Hepatocyte (in vitro differentiated cells): Measurements from ENCODE around the gene FAM3D. TPM values are rescaled to one million over a fixed set of nuclear protein-coding genes. Genes with fewer than 3 reads are reported as not detected.

ENCODE experiments used
- DNase-seq: peaks from one replicate; pipeline ENCODE4 v3.0.0-alpha.2; 2016; ENCODE audit warnings: low spot score
- H2AFZ ChIP-seq: fragments of 200-600 bp; sonication (generic); 2 replicates; pipeline ENCODE4 v1.6.0; 2016; ENCODE audit warnings: antibody characterized with exemption, mild to moderate bottlenecking
- H3K27ac ChIP-seq: fragments of 200-600 bp; sonication (generic); 2 replicates; pipeline ENCODE4 v1.5.1; 2016; ENCODE audit warnings: mild to moderate bottlenecking
- H3K27me3 ChIP-seq: fragments of 200-600 bp; sonication (generic); 2 replicates; pipeline ENCODE4 v1.6.1; 2016
- H3K36me3 ChIP-seq: fragments of 200-600 bp; sonication (generic); replicated peaks from 2 replicates; pipeline ENCODE4 v1.5.1; 2016; ENCODE audit warnings: low read depth; ENCODE audit not compliant: insufficient read depth
- H3K4me1 ChIP-seq: fragments of 200-600 bp; sonication (generic); 2 replicates; pipeline ENCODE4 v1.5.1; 2016; ENCODE audit warnings: mild to moderate bottlenecking, moderate library complexity; ENCODE audit not compliant: insufficient read depth
- H3K4me2 ChIP-seq: fragments of 200-600 bp; sonication (generic); 2 replicates; pipeline ENCODE4 v1.6.0; 2016
- H3K4me3 ChIP-seq: fragments of 200-600 bp; sonication (generic); 2 replicates; pipeline ENCODE4 v1.5.1; 2016; ENCODE audit warnings: mild to moderate bottlenecking
- H3K79me2 ChIP-seq: fragments of 200-600 bp; sonication (generic); 2 replicates; pipeline ENCODE4 v1.6.0; 2017; ENCODE audit warnings: mild to moderate bottlenecking
- H3K9me2 ChIP-seq: fragments of 200-600 bp; sonication (generic); replicated peaks from 2 replicates; pipeline ENCODE4 v1.6.0; 2017; ENCODE audit warnings: mild to moderate bottlenecking; ENCODE audit not compliant: insufficient read depth
- H3K9me3 ChIP-seq: fragments of 200-600 bp; sonication (generic); 2 replicates; pipeline ENCODE4 v1.5.1; 2016; ENCODE audit warnings: low read depth, mild to moderate bottlenecking
- H4K20me1 ChIP-seq: fragments of 200-600 bp; sonication (generic); 2 replicates; pipeline ENCODE4 v1.6.0; 2016; ENCODE audit warnings: mild to moderate bottlenecking; ENCODE audit not compliant: insufficient read depth, poor library complexity, severe bottlenecking
- EZH2 ChIP-seq: fragments of 200-600 bp; sonication (generic); IDR thresholded peaks from 2 replicates; pipeline ENCODE4 v1.6.1; 2016; ENCODE audit warnings: antibody characterized with exemption, mild to moderate bottlenecking, borderline replicate concordance
- EZH2phosphoT487 ChIP-seq: fragments of 200-600 bp; sonication (generic); IDR thresholded peaks from one replicate; pipeline ENCODE4 v1.6.1; 2018; ENCODE audit warnings: antibody characterized with exemption, mild to moderate bottlenecking, low read depth, moderate library complexity; ENCODE audit not compliant: unreplicated experiment, severe bottlenecking
- WGBS: methylation state at CpG from one replicate; pipeline ENCODE4 v1.1.6; 2016; ENCODE audit warnings: low lambda C conversion rate; ENCODE audit errors: missing lambda C conversion rate; 5-methylcytosine and 5-hydroxymethylcytosine counted together
- polyA plus RNA-seq: library from polyadenylated mRNA; unstranded; fragments of >200 nt; fragmentation: Nextera tagmentation; extraction: Ambion mirVana; gene quantifications from 2 replicates; pipeline ENCODE4 v1.2.1, GENCODE V29; 2016
- total RNA-seq: library from RNA; depleted of rRNA; stranded (reverse); fragments of >200 nt; gene quantifications from 2 replicates; pipeline ENCODE4 v1.2.3, GENCODE V29; 2014
- TF ChIP-seq, protein P1 (sequence below): fragments of 200-600 bp; sonication (generic); IDR thresholded peaks from 2 replicates; pipeline ENCODE4 v1.5.1; 2016; ENCODE audit warnings: antibody characterized with exemption, mild to moderate bottlenecking; ENCODE audit not compliant: poor library complexity

The FAM3D gene
- total and polyA plus RNA-seq, 2 experiments from 2014 or later, result 4.3 to 4.5 TPM

DNA sequence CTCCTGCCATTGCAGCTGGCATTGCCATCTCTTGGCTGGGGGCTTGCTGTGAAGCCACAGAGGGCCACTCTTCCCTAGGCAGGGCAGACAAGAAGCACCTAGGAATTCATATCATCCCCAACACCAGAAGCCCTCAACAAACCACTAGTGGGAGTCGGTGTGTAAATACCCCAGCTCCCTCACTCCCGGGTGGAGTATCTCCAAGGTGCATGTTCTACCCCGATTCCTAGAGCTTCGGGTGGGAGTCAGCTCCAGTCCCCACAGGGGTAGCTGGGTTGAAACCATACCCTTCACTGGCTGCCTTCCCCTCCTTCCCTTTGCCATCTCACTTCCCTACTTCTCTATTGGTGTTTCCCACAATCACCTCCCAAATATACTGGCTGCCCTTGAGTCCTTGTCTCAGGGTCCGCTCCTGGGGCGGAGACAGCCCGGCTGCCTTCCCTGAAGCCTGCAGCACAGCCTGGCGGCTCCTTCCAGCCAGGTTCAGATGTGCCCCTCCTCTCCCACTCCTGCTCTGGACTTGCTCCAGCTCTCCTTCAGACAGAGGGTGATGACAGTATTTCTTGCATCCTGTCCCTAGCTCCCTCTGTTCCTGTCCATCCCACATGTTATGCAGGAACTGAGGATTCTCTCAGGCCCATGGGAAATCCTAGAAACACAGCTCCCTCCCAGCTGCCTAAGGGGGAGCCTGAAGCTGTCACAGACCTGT, 33.3 kb downstream of the FAM3D start:
- Histone ChIP-seq H3K4me3 (no peak overlapping the region), H3K79me2 (no peaks in the 10 kb centered on the region), H3K9me2 (no peaks in the 10 kb centered on the region), H2AFZ (no peak overlapping the region), H3K4me1 (peaks cover 14% of the 10 kb centered on the region), H3K27ac (no peak overlapping the region), H4K20me1 (no peaks in the 10 kb centered on the region), H3K27me3 (no peaks in the 10 kb centered on the region), H3K4me2 (no peak overlapping the region), H3K9me3 (no peaks in the 10 kb centered on the region), H3K36me3 (no peaks in the 10 kb centered on the region)
- TF ChIP-seq EZH2 (no peak), EZH2phosphoT487 (no peak)
- TF ChIP-seq, protein P1, sequence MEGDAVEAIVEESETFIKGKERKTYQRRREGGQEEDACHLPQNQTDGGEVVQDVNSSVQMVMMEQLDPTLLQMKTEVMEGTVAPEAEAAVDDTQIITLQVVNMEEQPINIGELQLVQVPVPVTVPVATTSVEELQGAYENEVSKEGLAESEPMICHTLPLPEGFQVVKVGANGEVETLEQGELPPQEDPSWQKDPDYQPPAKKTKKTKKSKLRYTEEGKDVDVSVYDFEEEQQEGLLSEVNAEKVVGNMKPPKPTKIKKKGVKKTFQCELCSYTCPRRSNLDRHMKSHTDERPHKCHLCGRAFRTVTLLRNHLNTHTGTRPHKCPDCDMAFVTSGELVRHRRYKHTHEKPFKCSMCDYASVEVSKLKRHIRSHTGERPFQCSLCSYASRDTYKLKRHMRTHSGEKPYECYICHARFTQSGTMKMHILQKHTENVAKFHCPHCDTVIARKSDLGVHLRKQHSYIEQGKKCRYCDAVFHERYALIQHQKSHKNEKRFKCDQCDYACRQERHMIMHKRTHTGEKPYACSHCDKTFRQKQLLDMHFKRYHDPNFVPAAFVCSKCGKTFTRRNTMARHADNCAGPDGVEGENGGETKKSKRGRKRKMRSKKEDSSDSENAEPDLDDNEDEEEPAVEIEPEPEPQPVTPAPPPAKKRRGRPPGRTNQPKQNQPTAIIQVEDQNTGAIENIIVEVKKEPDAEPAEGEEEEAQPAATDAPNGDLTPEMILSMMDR, result peak; percentile 8
- peak; percentile 35 for DNase-seq
- 63% methylated on average over 8 of the region's 8 CpGs for WGBS

DNA sequence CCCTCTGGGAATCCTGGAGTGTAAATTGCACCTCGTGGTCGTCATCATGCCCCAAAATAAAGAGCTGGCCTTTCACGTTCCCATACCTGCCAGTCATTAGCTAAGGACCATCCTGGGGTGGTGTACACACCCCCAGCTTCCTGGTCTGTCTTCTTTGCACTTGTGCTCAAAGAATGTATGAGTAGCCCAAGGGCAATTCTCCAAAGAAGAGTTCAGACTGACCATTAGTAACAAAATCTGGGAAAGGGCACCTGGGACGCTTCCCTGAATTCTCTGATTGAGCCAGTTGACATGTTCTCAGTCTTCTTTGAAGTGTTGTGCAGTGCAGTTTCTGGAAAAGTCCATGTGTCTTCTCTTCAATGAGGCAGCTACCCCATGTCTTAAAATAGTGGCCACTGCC, 34.8 kb downstream of the FAM3D start:
- no peaks in the 10 kb centered on the region for H3K9me2 ChIP-seq
- H3K9me3 ChIP-seq, result no peaks in the 10 kb centered on the region
- H3K4me2 ChIP-seq, result no peak overlapping the region
- no peak overlapping the region for H3K27ac ChIP-seq
- H4K20me1 ChIP-seq, result no peaks in the 10 kb centered on the region
- H3K4me1 ChIP-seq, result peaks cover 30% of the 10 kb centered on the region
- no peak for DNase-seq
- no peaks in the 10 kb centered on the region for H3K79me2 ChIP-seq
- H3K4me3 ChIP-seq, result no peak overlapping the region
- no peaks in the 10 kb centered on the region for H3K36me3 ChIP-seq
- TF ChIP-seq, protein P1, result no peak
- no peak for TF ChIP-seq EZH2
- TF ChIP-seq EZH2phosphoT487, result no peak
- H2AFZ ChIP-seq, result no peak overlapping the region
- 37% methylated on average over 4 of the region's 4 CpGs for WGBS
- H3K27me3 ChIP-seq, result no peaks in the 10 kb centered on the region

DNA sequence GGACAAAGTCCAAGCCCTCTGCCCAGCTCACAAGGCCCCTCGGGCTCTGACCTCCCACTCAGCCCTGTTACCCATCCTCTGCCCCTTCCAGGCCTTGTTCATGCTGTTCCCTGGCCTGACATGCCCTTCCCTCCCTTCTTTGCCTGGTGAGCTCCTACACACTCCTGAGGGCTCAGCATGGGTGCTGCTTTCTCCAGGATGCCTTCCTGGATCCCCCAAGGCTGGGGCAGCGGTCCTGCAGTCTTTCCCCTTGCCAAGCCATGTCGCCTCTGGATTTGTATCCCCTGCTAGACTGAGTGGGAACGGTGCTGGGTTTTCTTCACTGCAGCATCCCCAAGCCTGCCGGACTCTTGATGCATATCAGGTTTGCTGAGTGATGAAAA, 35.9 kb downstream of the FAM3D start:
- Histone ChIP-seq H3K36me3 (no peaks in the 10 kb centered on the region), H3K4me3 (no peak overlapping the region), H3K27me3 (no peaks in the 10 kb centered on the region), H3K9me3 (no peaks in the 10 kb centered on the region), H2AFZ (no peak overlapping the region), H3K4me1 (peaks cover 34% of the 10 kb centered on the region), H3K9me2 (no peaks in the 10 kb centered on the region), H4K20me1 (no peaks in the 10 kb centered on the region), H3K79me2 (no peaks in the 10 kb centered on the region), H3K27ac (no peak overlapping the region), H3K4me2 (no peak overlapping the region)
- no peak for TF ChIP-seq EZH2phosphoT487
- TF ChIP-seq, protein P1, result no peak
- TF ChIP-seq EZH2, result no peak
- DNase-seq, result no peak
- WGBS, result 67% methylated on average over 5 of the region's 5 CpGs
